ENCODE results near the gene CADM3.

DNA sequence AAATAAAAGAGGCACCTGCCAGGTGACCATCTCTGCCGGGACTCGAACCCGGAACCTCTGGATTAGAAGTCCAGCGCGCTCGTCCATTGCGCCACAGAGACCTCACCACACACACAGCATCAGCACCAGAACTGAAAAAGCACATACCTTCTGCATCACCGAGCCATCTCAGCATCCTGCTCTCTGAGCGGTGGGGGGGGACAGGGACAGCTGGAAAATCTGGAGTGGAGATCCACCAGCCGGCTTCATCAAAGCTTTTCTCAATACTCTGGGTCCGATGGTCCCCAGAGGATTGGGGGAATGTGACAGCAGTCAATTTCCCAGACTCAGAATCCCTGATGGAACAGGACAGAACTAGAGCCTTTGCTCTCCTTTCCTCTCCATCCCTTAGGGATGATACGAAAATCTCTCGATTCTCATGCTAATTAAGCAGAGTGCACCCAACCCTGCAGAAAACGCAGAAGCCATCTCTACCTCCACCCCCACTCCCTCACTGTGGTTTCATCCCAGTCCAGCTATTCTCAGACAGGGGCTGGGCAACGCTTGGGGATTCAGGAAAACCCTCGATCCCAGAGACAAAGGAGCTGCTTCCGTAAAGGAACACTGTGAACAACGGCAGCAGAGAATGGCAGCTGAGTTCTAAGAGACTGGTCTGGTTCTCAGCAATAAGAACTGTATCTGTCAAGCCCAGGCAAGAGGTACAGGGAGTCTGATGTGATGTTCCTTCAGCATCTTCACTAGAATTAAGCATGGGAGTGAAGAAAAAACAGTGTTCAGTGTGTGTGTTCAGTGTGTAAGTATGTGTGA lies 29.6 kb upstream of the CADM3 start:
- TF ChIP-seq TEAD2 (tag; IDR thresholded peaks at IDR 0.05): no peak
- no peak for TF ChIP-seq NR2C1 (IDR thresholded peaks at IDR 0.05)
- TF ChIP-seq NR2C1 (tag; IDR thresholded peaks at IDR 0.05): no peak
- no peak for TF ChIP-seq CC2D1A (IDR thresholded peaks at IDR 0.05)
- TF ChIP-seq, protein P1, sequence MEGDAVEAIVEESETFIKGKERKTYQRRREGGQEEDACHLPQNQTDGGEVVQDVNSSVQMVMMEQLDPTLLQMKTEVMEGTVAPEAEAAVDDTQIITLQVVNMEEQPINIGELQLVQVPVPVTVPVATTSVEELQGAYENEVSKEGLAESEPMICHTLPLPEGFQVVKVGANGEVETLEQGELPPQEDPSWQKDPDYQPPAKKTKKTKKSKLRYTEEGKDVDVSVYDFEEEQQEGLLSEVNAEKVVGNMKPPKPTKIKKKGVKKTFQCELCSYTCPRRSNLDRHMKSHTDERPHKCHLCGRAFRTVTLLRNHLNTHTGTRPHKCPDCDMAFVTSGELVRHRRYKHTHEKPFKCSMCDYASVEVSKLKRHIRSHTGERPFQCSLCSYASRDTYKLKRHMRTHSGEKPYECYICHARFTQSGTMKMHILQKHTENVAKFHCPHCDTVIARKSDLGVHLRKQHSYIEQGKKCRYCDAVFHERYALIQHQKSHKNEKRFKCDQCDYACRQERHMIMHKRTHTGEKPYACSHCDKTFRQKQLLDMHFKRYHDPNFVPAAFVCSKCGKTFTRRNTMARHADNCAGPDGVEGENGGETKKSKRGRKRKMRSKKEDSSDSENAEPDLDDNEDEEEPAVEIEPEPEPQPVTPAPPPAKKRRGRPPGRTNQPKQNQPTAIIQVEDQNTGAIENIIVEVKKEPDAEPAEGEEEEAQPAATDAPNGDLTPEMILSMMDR (IDR thresholded peaks at IDR 0.05 in 2 of 3, conservative IDR thresholded peaks at IDR 0.05 in 1 of 3; ENCODE audit: insufficient read depth in 2 of 3, low read depth in 1 of 3, low read length in 3 of 3): no peak
- TF ChIP-seq BRF1 (IDR thresholded peaks at IDR 0.05; ENCODE audit: borderline replicate concordance, extremely low read depth, insufficient read length): no peak
- no peak for TF ChIP-seq SAFB2 (IDR thresholded peaks at IDR 0.05; ENCODE audit: borderline replicate concordance, low read depth, low read length, severe bottlenecking)
- TF ChIP-seq MAFG (tag; conservative IDR thresholded peaks at IDR 0.05): no peak
- TF ChIP-seq GABPA (tag; conservative IDR thresholded peaks at IDR 0.05; ENCODE audit: low read depth): no peak
- no peak for TF ChIP-seq RAD21 (CRISPR knock-in tag; conservative IDR thresholded peaks at IDR 0.05 in 1 of 2, IDR thresholded peaks at IDR 0.05 in 1 of 2)
- no peak for TF ChIP-seq ZNF586 (CRISPR knock-in tag; conservative IDR thresholded peaks at IDR 0.05)
- no peak for TF ChIP-seq FOXP1 (CRISPR knock-in tag; IDR thresholded peaks at IDR 0.05)
- no peak for TF ChIP-seq C11orf30 (IDR thresholded peaks at IDR 0.05; ENCODE audit: low read depth)
- TF ChIP-seq, protein P2, sequence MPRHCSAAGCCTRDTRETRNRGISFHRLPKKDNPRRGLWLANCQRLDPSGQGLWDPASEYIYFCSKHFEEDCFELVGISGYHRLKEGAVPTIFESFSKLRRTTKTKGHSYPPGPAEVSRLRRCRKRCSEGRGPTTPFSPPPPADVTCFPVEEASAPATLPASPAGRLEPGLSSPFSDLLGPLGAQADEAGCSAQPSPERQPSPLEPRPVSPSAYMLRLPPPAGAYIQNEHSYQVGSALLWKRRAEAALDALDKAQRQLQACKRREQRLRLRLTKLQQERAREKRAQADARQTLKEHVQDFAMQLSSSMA (CRISPR knock-in tag; IDR thresholded peaks at IDR 0.05): no peak
- TF ChIP-seq, protein P3, sequence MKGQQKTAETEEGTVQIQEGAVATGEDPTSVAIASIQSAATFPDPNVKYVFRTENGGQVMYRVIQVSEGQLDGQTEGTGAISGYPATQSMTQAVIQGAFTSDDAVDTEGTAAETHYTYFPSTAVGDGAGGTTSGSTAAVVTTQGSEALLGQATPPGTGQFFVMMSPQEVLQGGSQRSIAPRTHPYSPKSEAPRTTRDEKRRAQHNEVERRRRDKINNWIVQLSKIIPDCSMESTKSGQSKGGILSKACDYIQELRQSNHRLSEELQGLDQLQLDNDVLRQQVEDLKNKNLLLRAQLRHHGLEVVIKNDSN (CRISPR knock-in tag; IDR thresholded peaks at IDR 0.05): no peak
